IMR-90 (cell line): ENCODE measurements around the gene ARHGAP10. TPM values are rescaled to one million over a fixed set of nuclear protein-coding genes. Genes with fewer than 3 reads are reported as not detected.

ENCODE experiments used
- ATAC-seq: fragments of 200-7000 bp; cut with Tn5 transposase; 2 replicates; pipeline ENCODE4 v1.9.1; 2020; ENCODE audit warnings: low read depth, mild to moderate bottlenecking, moderate library complexity
- BruUV-seq: library from RNA; stranded (reverse); fragments of 400-500 nt; replicated peaks from 2 replicates; lab custom pipeline; 2021; lab: Mats Ljungman, UMichigan
- CTCF ChIA-PET: fragments of 300-600 bp; formaldehyde crosslinking; extraction: SDS; loops from one replicate; lab custom pipeline; 2021; ENCODE audit warnings: antibody characterized with exemption; lab: Yijun Ruan, JAX
- POLR2A ChIA-PET: fragments of 300-600 bp; sonication (Branson Sonifier 250); formaldehyde crosslinking; loops from one replicate; lab custom pipeline; 2022; ENCODE audit warnings: antibody characterized with exemption; ENCODE audit not compliant: unreplicated experiment; lab: Charles Lee
- DNase-seq: peaks from one replicate; pipeline ENCODE4 v3.0.0; 2013
- H2AFZ ChIP-seq: replicated peaks from 2 replicates; pipeline ENCODE3; 2013; ENCODE audit warnings: low read length, mild to moderate bottlenecking; ENCODE audit not compliant: poor library complexity
- H2AK5ac ChIP-seq: 2 replicates; pipeline ENCODE4 v1.6.1; 2013; ENCODE audit warnings: low read depth, low read length, inconsistent platforms
- H2AK9ac ChIP-seq: replicated peaks from 2 replicates; pipeline ENCODE3; 2013; ENCODE audit warnings: mild to moderate bottlenecking, low read depth, low read length, moderate library complexity; ENCODE audit not compliant: poor library complexity
- H2BK120ac ChIP-seq: 2 replicates; pipeline ENCODE4 v1.6.1; 2013; ENCODE audit warnings: low read depth, low read length, inconsistent platforms
- H2BK15ac ChIP-seq: 3 replicates; pipeline ENCODE4 v1.6.1; 2013; ENCODE audit warnings: low read depth, low read length, inconsistent platforms
- H2BK20ac ChIP-seq: 2 replicates; pipeline ENCODE4 v1.6.1; 2013; ENCODE audit warnings: low read depth, mild to moderate bottlenecking, inconsistent platforms, low read length, moderate library complexity
- H2BK5ac ChIP-seq: 2 replicates; pipeline ENCODE4 v1.6.1; 2013; ENCODE audit warnings: mild to moderate bottlenecking, low read depth, low read length, inconsistent platforms; ENCODE audit not compliant: poor library complexity, severe bottlenecking
- H3K14ac ChIP-seq: replicated peaks from 2 replicates; pipeline ENCODE4 v1.6.1; 2013; ENCODE audit warnings: low read depth, low read length, inconsistent platforms
- H3K18ac ChIP-seq: 2 replicates; pipeline ENCODE4 v1.6.1; 2013; ENCODE audit warnings: low read depth, low read length, control low read depth
- H3K23ac ChIP-seq: 2 replicates; pipeline ENCODE4 v1.6.1; 2013; ENCODE audit warnings: low read depth, low read length, inconsistent platforms
- H3K27ac ChIP-seq: 2 replicates; pipeline ENCODE4 v1.5.1; 2013; ENCODE audit warnings: mild to moderate bottlenecking, control low read depth, low read length; ENCODE audit not compliant: insufficient read depth
- H3K27me3 ChIP-seq: 2 replicates; pipeline ENCODE4 v1.6.1; 2013; ENCODE audit warnings: low read length; ENCODE audit not compliant: control insufficient read depth, insufficient read depth
- H3K36me3 ChIP-seq: 2 replicates; pipeline ENCODE4 v1.6.1; 2013; ENCODE audit warnings: low read length, mixed read lengths; ENCODE audit not compliant: control insufficient read depth, insufficient read depth
- H3K4ac ChIP-seq: 2 replicates; pipeline ENCODE4 v1.6.1; 2013; ENCODE audit warnings: low read depth, low read length, inconsistent platforms
- H3K4me1 ChIP-seq: 2 replicates; pipeline ENCODE4 v1.6.1; 2013; ENCODE audit warnings: low read length, mixed read lengths; ENCODE audit not compliant: control insufficient read depth, insufficient read depth
- H3K4me2 ChIP-seq: 2 replicates; pipeline ENCODE4 v1.6.1; 2013; ENCODE audit warnings: low read depth, mild to moderate bottlenecking, control low read depth, low read length, moderate library complexity
- H3K4me3 ChIP-seq: 2 replicates; pipeline ENCODE4 v1.5.1; 2013; ENCODE audit warnings: low read depth, mild to moderate bottlenecking, control low read depth, low read length, moderate library complexity; ENCODE audit not compliant: insufficient read depth
- H3K56ac ChIP-seq: 2 replicates; pipeline ENCODE4 v1.6.1; 2013; ENCODE audit warnings: low read length, inconsistent platforms; ENCODE audit not compliant: insufficient read depth; ENCODE audit errors: extremely low read depth
- H3K79me1 ChIP-seq, 2 experiments: 2 replicates each; pipeline ENCODE4 v1.6.1; 2013; ENCODE audit warnings: low read length in 2 of 2, inconsistent platforms in 1 of 2, low read depth in 1 of 2
- H3K9ac ChIP-seq: 2 replicates; pipeline ENCODE4 v1.6.1; 2013; ENCODE audit warnings: low read depth, low read length, control low read depth
- H3K9me1 ChIP-seq: 2 replicates; pipeline ENCODE4 v1.6.1; 2013; ENCODE audit warnings: low read length, inconsistent platforms; ENCODE audit not compliant: insufficient read depth
- H3K9me3 ChIP-seq: 2 replicates; pipeline ENCODE4 v1.6.1; 2013; ENCODE audit warnings: low read length; ENCODE audit not compliant: control insufficient read depth, insufficient read depth
- H4K20me1 ChIP-seq: 2 replicates; pipeline ENCODE4 v1.6.1; 2013; ENCODE audit warnings: low read length, inconsistent platforms; ENCODE audit not compliant: insufficient read depth
- H4K5ac ChIP-seq: 2 replicates; pipeline ENCODE4 v1.6.1; 2013; ENCODE audit warnings: mild to moderate bottlenecking, low read depth, low read length, control low read depth
- H4K8ac ChIP-seq, 2 experiments: 2 replicates each; pipeline ENCODE4 v1.6.1; 2013; ENCODE audit warnings: low read depth in 2 of 2, low read length in 2 of 2, control low read depth in 1 of 2, inconsistent platforms in 1 of 2
- H4K91ac ChIP-seq: 2 replicates; pipeline ENCODE4 v1.6.1; 2013; ENCODE audit warnings: low read depth, low read length, inconsistent platforms; ENCODE audit not compliant: insufficient read depth
- BHLHE40 ChIP-seq: fragments of 150-350 bp; IDR thresholded peaks from 2 replicates; pipeline ENCODE4 v1.6.1; 2016; ENCODE audit warnings: mild to moderate bottlenecking, low read depth, low read length
- CEBPB ChIP-seq: IDR thresholded peaks from 2 replicates; pipeline ENCODE4 v1.6.1; 2012; ENCODE audit warnings: low read depth, low read length, improper control_type of control experiment
- CHD1 ChIP-seq: IDR thresholded peaks from 2 replicates; pipeline ENCODE4 v1.6.1; 2012; ENCODE audit warnings: low read depth, low read length, improper control_type of control experiment
- FOS ChIP-seq: fragments of 150-350 bp; IDR thresholded peaks from 2 replicates; pipeline ENCODE4 v1.6.1; 2016; ENCODE audit warnings: low read depth, low read length
- MAFK ChIP-seq: IDR thresholded peaks from 2 replicates; pipeline ENCODE4 v1.6.1; 2012; ENCODE audit warnings: low read depth, low read length, improper control_type of control experiment
- MAZ ChIP-seq: IDR thresholded peaks from 2 replicates; pipeline ENCODE4 v1.6.1; 2012; ENCODE audit warnings: low read depth, mild to moderate bottlenecking, low read length, improper control_type of control experiment, moderate library complexity, borderline replicate concordance
- MXI1 ChIP-seq: IDR thresholded peaks from 2 replicates; pipeline ENCODE4 v1.6.1; 2012; ENCODE audit warnings: low read depth, mild to moderate bottlenecking, low read length, moderate library complexity, borderline replicate concordance
- NFE2L2 ChIP-seq: fragments of 150-350 bp; IDR thresholded peaks from 2 replicates; pipeline ENCODE4 v1.6.1; 2016; ENCODE audit warnings: low read depth, mild to moderate bottlenecking, low read length
- POLR2A ChIP-seq: IDR thresholded peaks from 2 replicates; pipeline ENCODE4 v1.6.1; 2012; ENCODE audit warnings: mild to moderate bottlenecking, low read depth, low read length
- RAD21 ChIP-seq: IDR thresholded peaks from 2 replicates; pipeline ENCODE4 v1.6.1; 2012; ENCODE audit warnings: low read length, improper control_type of control experiment
- RCOR1 ChIP-seq: IDR thresholded peaks from 2 replicates; pipeline ENCODE4 v1.6.1; 2012; ENCODE audit warnings: mild to moderate bottlenecking, low read length, improper control_type of control experiment; ENCODE audit not compliant: insufficient replicate concordance
- RFX5 ChIP-seq: IDR thresholded peaks from 2 replicates; pipeline ENCODE4 v1.8.0; 2012; ENCODE audit warnings: low read depth, mild to moderate bottlenecking, low read length, moderate library complexity
- SMC3 ChIP-seq: fragments of 150-350 bp; IDR thresholded peaks from 2 replicates; pipeline ENCODE4 v1.6.1; 2016; ENCODE audit warnings: low read depth, mild to moderate bottlenecking, antibody characterized with exemption, low read length, moderate library complexity
- USF2 ChIP-seq: fragments of 150-350 bp; IDR thresholded peaks from 2 replicates; pipeline ENCODE4 v1.6.1; 2017; ENCODE audit warnings: mild to moderate bottlenecking, antibody characterized with exemption, low read length, low read depth
- WGBS, 2 experiments: methylation state at CpG; one replicate each; pipeline versions ENCODE4 v1.1.5 to v1.1.7; 2013; ENCODE audit warnings: missing lambda C conversion rate in 2 of 2; ENCODE audit not compliant: insufficient read length in 1 of 2; ENCODE audit errors: extremely low coverage in 2 of 2; 5-methylcytosine and 5-hydroxymethylcytosine counted together
- dilution Hi-C: fragments of 300-500 bp; cut with HindIII; formaldehyde crosslinking; loops from one replicate; pipeline ENCODE4 v1.14.3; 2018; ENCODE audit warnings: low sequenced_read_pairs; ENCODE audit not compliant: unreplicated experiment
- in situ Hi-C: fragments of 300-500 bp; cut with MboI; formaldehyde crosslinking; loops from 3 replicates; pipeline ENCODE4 v1.14.3; 2019; ENCODE audit warnings: low sequenced_read_pairs, inconsistent platforms, mixed read lengths
- intact Hi-C: fragments of 100-400 bp; cut with micrococcal nuclease; formaldehyde crosslinking; loops from 2 replicates; pipeline ENCODE4 v1.10.0; 2022
- polyA plus RNA-seq, 3 experiments: library from polyadenylated mRNA; depleted of rRNA; stranded (reverse); fragments of >200 nt; gene quantifications; 2 replicates each; pipeline ENCODE4 v1.2.3, GENCODE V29; 2012; ENCODE audit warnings: low replicate concordance in 1 of 3
- total RNA-seq: library from RNA; depleted of rRNA; stranded (reverse); fragments of >200 nt; gene quantifications from 2 replicates; pipeline ENCODE4 v1.2.3, GENCODE V29; 2012
- TF ChIP-seq, protein P1 (sequence below): conservative IDR thresholded peaks from 2 replicates; pipeline ENCODE4 v1.5.1; 2012; ENCODE audit warnings: mild to moderate bottlenecking, low read depth, low read length, improper control_type of control experiment
- TF ChIP-seq, protein P2 (sequence below): fragments of 150-350 bp; IDR thresholded peaks from 2 replicates; pipeline ENCODE4 v1.6.1; 2016; ENCODE audit warnings: low read depth, mild to moderate bottlenecking, low read length, moderate library complexity, borderline replicate concordance

Gene ARHGAP10
- total and polyA plus RNA-seq, 2 of the 4 experiments (the other 2 are of a cell fraction): 27.1 to 29.4 TPM

- Histone ChIP-seq H2BK15ac (no peak overlapping the region), H3K79me1 (peaks cover 14 to 22% of the 10 kb centered on the region in 2 experiments; a peak in 3 of 4 replicates), H3K36me3 (peaks cover 6% of the 10 kb centered on the region), H2AK5ac (no peak overlapping the region), H2BK120ac (no peak overlapping the region), H4K20me1 (peaks cover 9% of the 10 kb centered on the region; the same call in 1 of the 2 replicates), H3K56ac (no peak overlapping the region), H3K9ac (no peak overlapping the region), H3K4me2 (peak overlapping the region; percentile 10; the same call in 1 of the 2 replicates), H3K9me1 (peaks cover 20% of the 10 kb centered on the region), H3K4me3 (no peak overlapping the region), H3K27ac (peak overlapping the region; percentile 80; the same call in 1 of the 2 replicates), H4K91ac (no peak overlapping the region), H2AFZ (no peak overlapping the region), H3K9me3 (no peaks in the 10 kb centered on the region), H3K14ac (no peak overlapping the region), H3K4me1 (peaks cover 14% of the 10 kb centered on the region), H3K4ac (peak overlapping the region; percentile 63; the same call in 1 of the 2 replicates), H2AK9ac (no peak overlapping the region), H3K23ac (no peak overlapping the region; the same call in 1 of the 2 replicates), H2BK20ac (no peak overlapping the region), H3K27me3 (no peaks in the 10 kb centered on the region), H4K8ac (no peak overlapping the region), H3K18ac (peak overlapping the region; percentile 42; the same call in 1 of the 2 replicates), H4K5ac (no peak overlapping the region), H2BK5ac (peak overlapping the region; percentile 5)
- in situ Hi-C loops: no loop called here
- ATAC-seq (peak; percentile 63), DNase-seq (peak; percentile 76)
- intact Hi-C loops: no loop called here
- dilution Hi-C loops: no loop called here
- no TSS peak for BruUV-seq
- ChIA-PET CTCF (no interaction called here), POLR2A (interaction anchor here (0.5 kb wide), 2 partner anchors 84 to 802 kb away, joined by 3 to 4 read pairs; no protein-coding TSS in a partner anchor)
- no peak for TF ChIP-seq BHLHE40
- TF ChIP-seq SMC3: no peak
- no peak for TF ChIP-seq MAZ
- no peak for TF ChIP-seq RCOR1
- TF ChIP-seq FOS: no peak
- TF ChIP-seq MXI1: no peak
- no peak for TF ChIP-seq RFX5
- no peak for TF ChIP-seq CHD1
- no peak for TF ChIP-seq MAFK
- no peak for TF ChIP-seq USF2
- TF ChIP-seq, protein P1, sequence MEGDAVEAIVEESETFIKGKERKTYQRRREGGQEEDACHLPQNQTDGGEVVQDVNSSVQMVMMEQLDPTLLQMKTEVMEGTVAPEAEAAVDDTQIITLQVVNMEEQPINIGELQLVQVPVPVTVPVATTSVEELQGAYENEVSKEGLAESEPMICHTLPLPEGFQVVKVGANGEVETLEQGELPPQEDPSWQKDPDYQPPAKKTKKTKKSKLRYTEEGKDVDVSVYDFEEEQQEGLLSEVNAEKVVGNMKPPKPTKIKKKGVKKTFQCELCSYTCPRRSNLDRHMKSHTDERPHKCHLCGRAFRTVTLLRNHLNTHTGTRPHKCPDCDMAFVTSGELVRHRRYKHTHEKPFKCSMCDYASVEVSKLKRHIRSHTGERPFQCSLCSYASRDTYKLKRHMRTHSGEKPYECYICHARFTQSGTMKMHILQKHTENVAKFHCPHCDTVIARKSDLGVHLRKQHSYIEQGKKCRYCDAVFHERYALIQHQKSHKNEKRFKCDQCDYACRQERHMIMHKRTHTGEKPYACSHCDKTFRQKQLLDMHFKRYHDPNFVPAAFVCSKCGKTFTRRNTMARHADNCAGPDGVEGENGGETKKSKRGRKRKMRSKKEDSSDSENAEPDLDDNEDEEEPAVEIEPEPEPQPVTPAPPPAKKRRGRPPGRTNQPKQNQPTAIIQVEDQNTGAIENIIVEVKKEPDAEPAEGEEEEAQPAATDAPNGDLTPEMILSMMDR: no peak
- no peak for TF ChIP-seq POLR2A
- TF ChIP-seq RAD21: no peak
- TF ChIP-seq NFE2L2: no peak
- TF ChIP-seq CEBPB: no peak
- TF ChIP-seq, protein P2, sequence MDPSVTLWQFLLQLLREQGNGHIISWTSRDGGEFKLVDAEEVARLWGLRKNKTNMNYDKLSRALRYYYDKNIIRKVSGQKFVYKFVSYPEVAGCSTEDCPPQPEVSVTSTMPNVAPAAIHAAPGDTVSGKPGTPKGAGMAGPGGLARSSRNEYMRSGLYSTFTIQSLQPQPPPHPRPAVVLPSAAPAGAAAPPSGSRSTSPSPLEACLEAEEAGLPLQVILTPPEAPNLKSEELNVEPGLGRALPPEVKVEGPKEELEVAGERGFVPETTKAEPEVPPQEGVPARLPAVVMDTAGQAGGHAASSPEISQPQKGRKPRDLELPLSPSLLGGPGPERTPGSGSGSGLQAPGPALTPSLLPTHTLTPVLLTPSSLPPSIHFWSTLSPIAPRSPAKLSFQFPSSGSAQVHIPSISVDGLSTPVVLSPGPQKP: no peak
- WGBS, 2 experiments: no CpG with 5 or more reads among the region's 5 CpGs
These were observed 196.5 kb downstream of the ARHGAP10 start for GRCh38 chr4:147928400-147928799.
